Natural killer cell treated with Interleukin-12 subunit alpha and Interleukin-12 subunit beta and Interleukin-15 and Interleukin-18, amount 100 ng/mL, for 72 hours (primary cell): Measurements from ENCODE around the gene UBE3B. TPM values are rescaled to one million over a fixed set of nuclear protein-coding genes. Genes with fewer than 3 reads are reported as not detected.

ENCODE experiments used
- ATAC-seq, 2 donors: fragments of 150-1000 bp; cut with Tn5 transposase in 1 of 2; sonication (Bioruptor Pico), chemical (Tn5 transposase) in 1 of 2; 2 replicates each; pipeline ENCODE4 v1.10.0; 2021
- DNase-seq: peaks from one replicate; pipeline ENCODE4 v3.0.0; 2022; ENCODE audit warnings: low spot score
- H3K27ac Mint-ChIP-seq, 2 donors: 1 replicate in 1 of 2; 2 replicates in 1 of 2; pipeline ENCODE4 v1.8.0; 2022; ENCODE audit warnings: mixed read lengths in 2 of 2, mild to moderate bottlenecking in 1 of 2, moderate library complexity in 1 of 2
- H3K27me3 Mint-ChIP-seq, 2 donors: 1 replicate in 1 of 2; 2 replicates in 1 of 2; pipeline ENCODE4 v1.8.0; 2022; ENCODE audit warnings: mixed read lengths in 2 of 2
- H3K36me3 Mint-ChIP-seq: one replicate; pipeline ENCODE4 v1.8.0; 2022; ENCODE audit warnings: mixed read lengths
- H3K4me1 Mint-ChIP-seq, 2 donors: 1 replicate in 1 of 2; 2 replicates in 1 of 2; pipeline ENCODE4 v1.8.0; 2022; ENCODE audit warnings: low read depth in 2 of 2, mixed read lengths in 2 of 2, mild to moderate bottlenecking in 1 of 2
- H3K4me3 Mint-ChIP-seq: one replicate; pipeline ENCODE4 v1.8.0; 2022; ENCODE audit warnings: mixed read lengths
- H3K9me3 Mint-ChIP-seq: 2 replicates; pipeline ENCODE4 v1.8.0; 2022; ENCODE audit warnings: mixed read lengths
- total RNA-seq, 2 donors: library from RNA; stranded (reverse); gene quantifications; one replicate each; pipeline ENCODE4 v1.2.3, GENCODE V29; 2022

UBE3B gene
- total RNA-seq, 2 donors from 2014 or later: 38.9 to 39.2 TPM

DNA sequence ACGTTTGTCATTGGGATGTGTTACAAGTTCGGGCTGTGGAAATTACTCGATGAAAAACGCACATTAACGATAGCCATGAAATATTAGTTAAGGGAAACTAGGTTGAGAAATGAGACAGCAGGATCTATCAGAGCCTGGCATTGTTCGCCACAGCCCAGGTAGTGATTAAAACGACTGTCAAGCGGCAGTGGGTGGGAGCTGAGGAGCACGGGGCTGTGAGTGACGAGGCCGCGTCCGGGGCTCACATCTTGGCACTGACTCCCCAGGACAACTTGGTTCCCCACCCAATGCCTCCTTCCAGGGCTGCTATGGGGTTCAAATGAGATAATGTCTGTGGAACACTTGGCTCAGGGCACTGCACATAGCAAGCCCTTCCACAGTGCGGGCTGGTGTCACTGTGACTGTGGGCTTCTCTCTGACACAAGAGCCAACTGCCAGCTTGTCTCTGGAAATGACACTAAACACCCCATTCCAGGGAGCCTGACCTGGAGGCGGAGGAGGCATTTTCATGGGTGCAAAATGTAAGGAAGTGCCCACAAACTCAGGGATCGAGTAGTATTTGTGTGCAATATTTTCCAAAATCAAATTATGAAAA is 76.6 kb downstream of the UBE3B start:
- H3K9me3 Mint-ChIP-seq: no peaks in the 10 kb centered on the region
- H3K36me3 Mint-ChIP-seq: no peaks in the 10 kb centered on the region
- no peak overlapping the region for H3K4me3 Mint-ChIP-seq
- no peak for DNase-seq
- H3K27ac Mint-ChIP-seq: no peak overlapping the region
- H3K4me1 Mint-ChIP-seq: peaks cover 5 to 9% of the 10 kb centered on the region in 2 donors
- H3K27me3 Mint-ChIP-seq: no peaks in the 10 kb centered on the region
- no peak for ATAC-seq

- Mint-ChIP-seq H3K27ac (no peak overlapping the region), H3K4me1 (peaks cover 2 to 3% of the 10 kb centered on the region in 2 donors), H3K27me3 (no peaks in the 10 kb centered on the region), H3K36me3 (no peaks in the 10 kb centered on the region), H3K9me3 (no peaks in the 10 kb centered on the region), H3K4me3 (no peak overlapping the region)
- ATAC-seq: no peak
- no peak for DNase-seq
These were observed 77.3 kb downstream of the UBE3B start for GRCh38 chr12:109554761-109555160.

- no peak overlapping the region for H3K4me3 Mint-ChIP-seq
- DNase-seq (no peak), ATAC-seq (no peak)
- H3K4me1 Mint-ChIP-seq: no peaks in the 10 kb centered on the region
- no peaks in the 10 kb centered on the region for H3K27me3 Mint-ChIP-seq
- H3K27ac Mint-ChIP-seq: no peak overlapping the region
- no peaks in the 10 kb centered on the region for H3K9me3 Mint-ChIP-seq
- H3K36me3 Mint-ChIP-seq: no peaks in the 10 kb centered on the region
These were observed 78.2 kb downstream of the UBE3B start for GRCh38 chr12:109555431-109556315.

- no peak overlapping the region for H3K4me3 Mint-ChIP-seq
- H3K27me3 Mint-ChIP-seq: no peaks in the 10 kb centered on the region
- DNase-seq (no peak), ATAC-seq (no peak)
- no peak overlapping the region for H3K27ac Mint-ChIP-seq
- H3K9me3 Mint-ChIP-seq: no peaks in the 10 kb centered on the region
- no peaks in the 10 kb centered on the region for H3K4me1 Mint-ChIP-seq
- H3K36me3 Mint-ChIP-seq: peaks cover 3% of the 10 kb centered on the region
These were observed 79.8 kb downstream of the UBE3B start for GRCh38 chr12:109557200-109557599.

GRCh38 chr12:109557805-109558204 is 80.4 kb downstream of the UBE3B start:
- no peak for ATAC-seq

DNA sequence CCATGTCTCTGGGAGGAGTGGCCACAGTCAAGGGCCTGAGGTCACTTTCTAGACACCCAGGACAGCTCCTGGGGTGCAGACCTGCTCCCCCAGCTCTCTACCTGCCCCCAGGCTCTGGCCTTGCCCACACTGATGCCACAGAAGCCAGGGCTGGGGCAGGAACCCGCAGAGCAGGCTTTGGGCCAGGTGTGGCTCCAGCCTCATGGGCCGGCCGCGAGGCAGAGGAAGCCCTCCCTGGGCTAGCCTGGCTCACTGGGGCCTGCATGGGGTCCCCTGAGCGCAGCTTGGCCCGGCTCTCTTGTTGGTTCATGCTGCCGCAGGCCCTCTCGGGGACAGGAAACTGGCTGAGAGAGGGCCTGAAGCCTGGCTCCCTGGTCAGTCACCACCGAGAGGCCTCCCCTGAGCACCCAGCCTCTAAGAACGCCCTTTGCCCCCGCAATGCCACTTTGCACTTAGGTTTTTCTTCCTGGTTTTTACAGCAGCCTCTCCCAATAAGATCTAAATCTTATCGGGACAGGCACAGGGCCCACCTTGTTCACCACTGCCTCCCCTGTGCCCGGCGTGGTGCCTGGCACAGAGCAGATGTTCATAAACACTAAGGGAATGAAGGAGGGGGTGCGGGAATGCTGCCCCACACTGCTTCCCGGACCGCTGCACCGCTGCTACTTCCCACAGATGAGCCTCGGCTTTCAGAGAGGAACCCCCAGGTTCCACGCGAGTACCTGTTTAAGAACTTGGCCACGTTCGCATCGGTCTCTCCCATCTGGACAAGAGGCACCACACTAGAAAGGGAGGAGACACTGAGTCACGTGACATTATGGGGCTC is 81.2 kb downstream of the UBE3B start:
- H3K36me3 Mint-ChIP-seq: peaks cover 5% of the 10 kb centered on the region
- H3K4me1 Mint-ChIP-seq: no peaks in the 10 kb centered on the region
- no peaks in the 10 kb centered on the region for H3K27me3 Mint-ChIP-seq
- no peak overlapping the region for H3K4me3 Mint-ChIP-seq
- no peak overlapping the region for H3K27ac Mint-ChIP-seq
- H3K9me3 Mint-ChIP-seq: no peaks in the 10 kb centered on the region
- no peak for DNase-seq
- ATAC-seq: no peak

More at GRCh38 chr12:109557805-109558204, 80.4 kb downstream of the UBE3B start:
- Mint-ChIP-seq H3K9me3 (no peaks in the 10 kb centered on the region), H3K27me3 (no peaks in the 10 kb centered on the region), H3K4me1 (no peaks in the 10 kb centered on the region), H3K36me3 (peaks cover 5% of the 10 kb centered on the region), H3K27ac (no peak overlapping the region), H3K4me3 (no peak overlapping the region)
- DNase-seq: no peak

DNA sequence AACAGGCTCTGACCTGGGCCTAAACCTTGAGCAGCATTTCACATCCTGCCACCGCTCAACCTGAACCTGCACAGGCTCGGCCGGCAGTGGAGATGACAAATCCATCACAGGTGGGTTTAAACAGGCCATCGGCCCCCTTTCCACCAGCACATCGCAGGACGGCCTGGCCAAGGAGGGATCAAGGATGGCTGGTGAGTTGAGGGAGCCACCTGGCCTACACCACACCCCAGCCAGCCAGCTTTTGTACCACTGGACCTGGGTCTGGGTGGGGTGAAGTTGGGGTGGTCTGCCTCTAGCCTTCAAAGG is 81.7 kb downstream of the UBE3B start:
- peaks cover 5% of the 10 kb centered on the region for H3K36me3 Mint-ChIP-seq
- ATAC-seq (no peak), DNase-seq (no peak)
- H3K4me1 Mint-ChIP-seq: no peaks in the 10 kb centered on the region
- H3K9me3 Mint-ChIP-seq: no peaks in the 10 kb centered on the region
- no peak overlapping the region for H3K4me3 Mint-ChIP-seq
- no peaks in the 10 kb centered on the region for H3K27me3 Mint-ChIP-seq
- H3K27ac Mint-ChIP-seq: no peak overlapping the region

DNA sequence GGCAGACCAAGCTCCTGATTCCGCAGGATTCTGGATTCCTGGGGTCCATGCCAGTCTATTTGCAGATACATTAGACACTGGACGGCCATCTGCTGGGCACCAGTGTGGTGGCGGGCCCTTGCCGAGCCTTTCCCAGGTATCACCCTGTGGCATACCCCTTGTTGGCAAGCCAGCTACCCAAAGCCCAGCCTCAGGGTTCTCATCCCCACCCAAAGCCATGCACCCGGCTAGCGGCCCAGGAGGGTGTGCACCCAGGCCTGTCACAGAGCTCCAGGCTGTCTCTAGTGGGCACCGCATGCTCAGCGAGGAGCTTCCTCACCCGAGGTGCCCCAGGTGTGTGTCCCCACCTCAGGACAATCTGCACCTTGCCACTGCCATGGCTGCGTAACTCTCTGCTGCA is 82.2 kb downstream of the UBE3B start:
- Mint-ChIP-seq H3K27me3 (no peaks in the 10 kb centered on the region), H3K9me3 (no peaks in the 10 kb centered on the region), H3K27ac (no peak overlapping the region), H3K36me3 (peaks cover 5% of the 10 kb centered on the region), H3K4me3 (no peak overlapping the region), H3K4me1 (no peaks in the 10 kb centered on the region)
- ATAC-seq (no peak), DNase-seq (no peak)

- ATAC-seq (no peak), DNase-seq (no peak)
- Mint-ChIP-seq H3K27ac (no peak overlapping the region), H3K4me1 (no peaks in the 10 kb centered on the region), H3K9me3 (no peaks in the 10 kb centered on the region), H3K4me3 (no peak overlapping the region), H3K36me3 (peaks cover 5% of the 10 kb centered on the region), H3K27me3 (no peaks in the 10 kb centered on the region)
These were observed 83.7 kb downstream of the UBE3B start for GRCh38 chr12:109560867-109561710.

DNA sequence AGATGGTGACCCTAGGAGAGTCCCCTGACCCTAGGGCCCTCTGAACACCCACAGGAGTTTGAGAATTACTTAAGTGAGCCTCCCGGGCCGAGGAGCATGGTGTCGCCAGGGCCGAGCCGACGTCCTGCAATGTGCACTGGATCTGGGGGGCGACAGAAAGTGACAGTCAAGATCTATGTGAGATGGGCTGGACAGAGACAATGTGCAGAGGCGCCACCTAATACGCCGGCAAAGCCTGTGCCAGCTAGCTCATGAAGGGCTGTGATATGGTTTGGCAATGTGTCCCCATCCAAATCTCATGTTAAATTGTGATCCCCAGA is 84.2 kb downstream of the UBE3B start:
- H3K4me1 Mint-ChIP-seq: no peaks in the 10 kb centered on the region
- H3K27me3 Mint-ChIP-seq: no peaks in the 10 kb centered on the region
- H3K9me3 Mint-ChIP-seq: no peaks in the 10 kb centered on the region
- ATAC-seq (no peak), DNase-seq (no peak)
- H3K27ac Mint-ChIP-seq: no peak overlapping the region
- no peak overlapping the region for H3K4me3 Mint-ChIP-seq
- peaks cover 5% of the 10 kb centered on the region for H3K36me3 Mint-ChIP-seq

- Mint-ChIP-seq H3K36me3 (peaks cover 5% of the 10 kb centered on the region), H3K4me3 (no peak overlapping the region), H3K9me3 (no peaks in the 10 kb centered on the region), H3K27me3 (no peaks in the 10 kb centered on the region), H3K4me1 (no peaks in the 10 kb centered on the region), H3K27ac (no peak overlapping the region)
- ATAC-seq (no peak), DNase-seq (no peak)
These were observed 85.4 kb downstream of the UBE3B start for GRCh38 chr12:109562871-109563270.

DNA sequence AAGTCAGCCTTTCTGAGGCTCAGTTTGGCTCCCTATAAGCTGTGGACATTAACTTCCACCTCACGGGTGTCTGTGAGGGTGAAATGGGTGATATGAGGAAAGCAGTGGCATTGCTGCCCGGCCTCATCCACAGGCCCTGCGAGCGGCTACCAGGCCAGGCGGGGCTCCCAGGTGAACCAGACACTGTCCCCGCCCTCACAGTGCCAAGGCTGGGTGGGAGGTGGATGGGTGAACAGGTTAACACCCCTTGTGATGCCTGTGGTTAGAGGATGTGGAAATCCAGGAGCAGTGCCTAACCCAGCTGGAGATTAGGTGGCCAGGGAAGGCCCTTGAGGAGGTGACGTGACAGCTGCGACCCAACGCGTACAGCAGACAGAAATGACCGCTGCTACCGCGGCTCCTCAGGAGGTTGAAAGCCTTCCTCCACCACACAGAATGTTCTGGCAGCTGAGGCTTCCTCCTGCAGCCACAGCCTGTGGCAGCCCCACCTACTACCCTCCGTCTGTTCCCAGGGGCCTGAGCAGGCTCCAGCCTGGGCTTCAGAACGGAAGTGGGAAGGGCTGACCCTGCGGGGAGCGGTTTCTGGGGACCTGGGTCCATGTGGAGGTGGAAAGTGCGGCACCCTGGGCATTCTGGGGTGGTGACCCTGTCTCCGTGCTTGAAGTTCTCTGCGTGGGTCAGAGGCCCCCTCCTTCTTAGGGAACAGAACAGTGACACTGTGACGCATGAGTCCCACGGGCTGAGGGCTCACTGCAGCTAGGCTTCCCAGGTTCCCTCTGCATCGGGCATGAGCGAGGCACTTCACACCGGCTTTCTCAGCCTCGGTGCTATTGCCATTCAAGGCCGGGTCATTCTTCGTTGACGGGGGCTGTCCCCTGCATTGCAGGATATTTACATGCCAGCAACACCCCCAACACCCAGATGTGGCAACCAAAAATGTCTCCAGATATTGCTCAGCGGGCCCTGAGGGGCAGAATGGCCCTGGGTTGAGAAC is 86.2 kb downstream of the UBE3B start:
- Mint-ChIP-seq H3K27ac (no peak overlapping the region), H3K9me3 (no peaks in the 10 kb centered on the region), H3K4me1 (no peaks in the 10 kb centered on the region), H3K27me3 (no peaks in the 10 kb centered on the region), H3K4me3 (no peak overlapping the region), H3K36me3 (peaks cover 5% of the 10 kb centered on the region)
- ATAC-seq (peak in 1 of 2 donors; percentile 51), DNase-seq (no peak)
